Tongue (tissue), 2 donors: ENCODE results near the gene ERO1A. TPM values are rescaled to one million over a fixed set of nuclear protein-coding genes. Genes with fewer than 3 reads are reported as not detected.

Experiments used
- DNase-seq: peaks from one replicate; pipeline ENCODE4 v3.0.0-alpha.2; 2015
- total RNA-seq: library from RNA; depleted of rRNA; stranded (reverse); fragments of >200 nt; gene quantifications from one replicate; pipeline ENCODE4 v1.2.3, GENCODE V29; 2014

Gene ERO1A
- total RNA-seq, 1 donor from 2014 or later = 47.9 TPM

GRCh38 chr14:52700701-52701172 is 5.4 kb upstream of the ERO1A start:
- DNase-seq = no peak

DNA sequence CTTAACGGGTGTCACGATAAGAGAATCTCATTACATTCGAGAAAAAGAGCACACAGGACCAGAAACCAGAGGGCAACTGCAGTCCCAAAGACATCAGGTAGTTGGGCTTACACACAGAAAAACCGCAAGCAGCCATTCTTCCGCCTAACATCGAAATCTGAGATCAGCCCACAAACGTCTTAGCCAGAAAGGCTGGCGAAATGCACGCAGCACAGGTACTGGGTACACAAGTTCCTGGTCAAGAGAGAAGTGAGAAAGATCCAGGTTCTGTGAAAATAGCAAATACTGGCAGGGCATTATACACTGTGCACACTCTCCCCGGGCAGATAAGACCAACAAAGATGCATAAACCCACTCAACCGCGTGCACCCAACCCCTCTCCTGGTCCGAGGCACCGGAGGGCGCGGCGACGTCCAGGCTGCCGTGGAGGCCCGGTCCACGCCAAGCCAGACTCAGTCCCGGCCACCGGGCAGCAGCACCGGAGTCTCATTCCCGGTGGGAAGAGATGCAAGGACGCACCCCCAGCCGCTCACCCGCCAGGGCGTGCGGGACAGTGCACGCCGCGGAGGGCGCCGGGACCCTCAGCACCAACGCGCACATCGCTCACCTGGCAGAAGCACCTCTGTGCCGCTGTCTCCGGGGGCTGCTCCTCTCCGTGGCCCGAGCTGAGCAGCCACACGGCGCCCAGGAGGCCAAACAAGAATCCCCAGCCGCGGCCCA is 437 bp downstream of the ERO1A start:
- DNase-seq = peak; percentile 43

- no peak for DNase-seq
These were observed 1.8 kb downstream of the ERO1A start for GRCh38 chr14:52693532-52693931.

DNA sequence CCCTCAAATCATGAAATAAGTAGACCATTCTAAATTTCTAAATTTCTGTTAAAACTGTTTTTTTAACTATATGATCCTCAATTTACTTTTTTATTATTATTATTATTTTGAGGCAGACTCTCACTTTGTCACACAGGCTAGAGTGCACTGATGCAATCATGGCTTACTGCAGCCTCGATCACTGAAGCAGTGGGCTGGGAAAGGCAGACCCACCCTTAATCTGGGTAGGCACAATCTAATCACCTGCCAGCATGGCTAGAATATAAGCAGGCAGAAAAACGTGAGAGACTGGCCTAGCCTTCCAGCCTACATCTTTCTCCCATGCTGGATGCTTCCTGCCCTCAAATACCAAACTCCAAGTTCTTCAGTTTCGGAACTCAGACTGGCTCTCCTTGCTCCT is 2.3 kb downstream of the ERO1A start:
- DNase-seq = no peak

GRCh38 chr14:52692248-52692962 is 3.0 kb downstream of the ERO1A start:
- no peak for DNase-seq

GRCh38 chr14:52690983-52691760 is 4.2 kb downstream of the ERO1A start:
- DNase-seq = no peak

DNA sequence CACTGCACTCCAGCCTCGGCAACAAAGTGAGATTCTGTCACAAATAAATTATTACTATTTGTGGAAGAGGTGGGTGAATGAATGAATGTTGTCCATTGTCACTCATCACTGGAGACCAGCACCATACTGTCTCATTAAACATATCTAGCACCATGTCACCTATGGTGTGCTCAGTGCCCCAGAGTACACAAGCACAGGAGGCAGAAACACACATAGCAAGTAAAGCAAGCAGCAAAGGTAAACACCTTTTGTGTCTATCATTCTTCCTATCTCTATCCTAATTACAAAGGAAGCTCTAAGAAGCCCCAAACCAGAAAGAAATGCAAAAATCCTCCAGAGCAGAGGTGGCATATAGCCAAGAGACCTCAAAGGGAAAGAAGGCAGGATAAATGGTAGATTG is 9.2 kb downstream of the ERO1A start:
- DNase-seq = no peak

DNA sequence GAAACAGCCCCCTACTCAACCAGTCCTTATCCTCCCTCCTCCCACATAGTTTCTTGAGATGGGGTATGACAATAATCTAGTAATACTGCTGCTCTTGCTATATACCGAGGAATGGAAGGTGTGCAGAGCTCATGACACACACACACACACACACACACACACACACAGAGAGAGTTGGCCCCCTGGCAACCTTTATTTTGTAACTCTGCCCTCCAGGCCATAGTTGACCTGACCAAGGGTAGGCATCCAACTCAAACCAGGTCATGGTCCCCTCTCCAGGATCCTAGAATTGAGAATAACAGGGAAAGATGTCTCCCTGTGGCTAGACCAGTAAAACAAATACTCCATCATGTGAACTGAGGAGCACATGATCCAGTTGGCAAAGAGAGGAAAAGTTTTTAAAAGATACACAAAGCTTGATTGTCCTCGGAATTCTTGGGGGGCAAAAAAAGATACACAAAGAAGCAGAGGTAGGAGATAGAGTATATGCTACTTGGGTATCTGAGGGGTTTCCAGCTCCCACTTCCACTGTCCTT is 11.3 kb downstream of the ERO1A start:
- no peak for DNase-seq

DNA sequence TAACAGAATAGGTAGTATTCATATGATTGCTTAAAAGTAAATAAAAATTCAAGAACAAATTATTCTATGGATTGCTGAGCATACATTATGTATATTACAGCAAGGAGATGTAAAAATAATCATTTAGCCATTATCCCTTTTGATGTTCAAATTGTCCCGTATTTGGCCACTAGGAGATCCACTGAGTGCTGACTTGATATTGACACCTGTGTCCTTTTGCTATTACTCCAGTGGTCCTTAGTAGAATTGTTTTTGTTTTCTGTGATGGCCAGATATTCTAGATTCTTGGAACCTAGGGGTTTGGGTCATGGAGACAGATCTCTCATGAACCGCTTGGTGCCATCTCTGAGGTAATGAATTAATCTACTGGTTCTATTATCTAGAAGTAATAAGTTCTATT is 16.8 kb downstream of the ERO1A start:
- DNase-seq = no peak

DNA sequence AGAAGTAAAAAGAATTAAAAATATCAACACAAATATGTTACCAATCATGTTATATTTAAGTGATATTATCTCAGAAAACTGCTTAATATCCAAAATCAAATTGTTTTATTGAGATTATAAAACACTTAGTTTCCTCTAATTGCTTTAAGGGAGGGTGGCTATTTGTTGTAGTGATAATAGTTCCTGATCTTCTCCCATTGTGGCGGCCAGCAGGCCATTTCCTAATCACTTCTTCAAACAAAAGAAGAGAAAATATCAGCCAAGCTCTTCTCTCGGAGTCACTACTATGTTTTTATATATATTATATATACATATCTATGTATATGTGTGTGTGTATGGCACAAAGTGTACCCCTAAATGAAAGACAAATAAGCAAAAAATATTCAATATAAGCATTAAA is 31.5 kb downstream of the ERO1A start:
- no peak for DNase-seq

DNA sequence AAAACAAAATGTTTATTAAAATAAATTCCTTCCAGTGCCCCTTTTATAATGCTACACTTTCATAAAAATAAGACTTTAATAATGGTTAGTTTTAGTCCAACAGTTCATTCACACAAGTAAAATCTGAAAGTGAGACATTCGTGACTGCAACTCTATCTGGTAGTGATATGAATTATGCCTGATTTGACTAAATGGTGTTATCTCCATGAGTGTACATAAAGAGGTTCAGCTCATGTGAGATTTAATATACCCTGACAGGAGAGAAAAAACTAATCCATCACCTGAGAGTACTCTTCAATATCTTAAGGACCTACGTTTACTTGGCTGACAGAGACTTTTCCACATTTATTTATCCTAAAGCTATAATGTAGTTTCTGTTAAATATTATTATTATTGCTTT is 34.0 kb downstream of the ERO1A start:
- DNase-seq = no peak

DNA sequence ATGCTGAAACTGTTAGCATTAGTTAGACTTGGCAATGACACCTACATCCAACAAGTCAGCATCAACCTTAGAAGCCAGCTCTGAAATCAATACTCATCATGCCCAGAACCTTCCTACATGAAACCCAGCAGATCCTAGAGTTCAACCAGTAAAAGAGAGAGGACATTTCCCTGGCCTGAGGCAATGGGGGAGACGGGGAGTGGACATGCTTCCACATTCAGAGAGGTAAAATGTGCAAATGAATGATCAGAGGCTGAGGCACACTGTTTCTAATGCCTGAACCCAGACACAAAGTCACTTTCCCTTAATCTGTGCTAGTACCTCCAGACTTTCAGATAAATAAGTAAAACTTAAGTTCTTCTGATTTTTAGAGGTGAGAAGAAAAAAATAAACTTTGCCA is 34.5 kb downstream of the ERO1A start:
- no peak for DNase-seq

DNA sequence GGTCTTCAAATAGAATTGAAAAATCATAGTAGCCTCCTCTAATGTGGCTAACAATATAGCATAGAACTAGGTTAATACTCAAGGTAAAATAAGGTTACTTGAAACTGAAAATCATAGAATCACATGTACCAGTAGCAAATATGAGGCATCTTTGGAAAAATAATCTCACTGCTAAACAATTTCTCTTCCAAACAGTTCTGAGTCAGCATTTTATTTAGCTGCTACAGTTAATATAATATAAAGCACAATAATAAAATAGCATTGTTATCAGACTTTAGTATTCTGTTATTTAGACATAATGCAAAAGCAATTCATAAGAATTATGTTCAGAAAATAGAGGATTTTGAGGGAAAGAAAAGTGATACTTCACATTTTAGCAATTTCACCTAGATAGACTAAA is 35.0 kb downstream of the ERO1A start:
- DNase-seq = no peak

GRCh38 chr14:52656905-52657304 is 38.5 kb downstream of the ERO1A start:
- DNase-seq = no peak

DNA sequence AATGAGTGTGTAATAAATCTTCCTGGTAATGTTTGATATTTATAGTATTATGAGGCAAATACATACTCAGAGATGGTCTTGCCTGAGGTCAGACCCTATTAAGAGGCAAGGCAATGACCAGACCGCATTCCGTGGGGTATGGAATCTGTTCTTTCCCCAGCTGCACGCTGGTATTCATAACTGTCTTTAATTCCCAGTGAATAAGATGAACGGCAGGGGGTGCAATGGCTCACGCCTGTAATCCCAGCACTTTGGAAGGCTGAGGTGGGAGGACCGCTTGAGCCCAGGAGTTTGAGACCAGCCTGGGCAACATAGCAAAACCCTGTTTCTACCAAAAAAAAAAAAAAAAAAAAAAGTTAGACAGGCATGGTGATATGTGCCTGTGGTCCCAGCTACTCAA is 44.6 kb downstream of the ERO1A start:
- no peak for DNase-seq

- no peak for DNase-seq
These were observed 45.8 kb downstream of the ERO1A start for GRCh38 chr14:52649511-52649910.

DNA sequence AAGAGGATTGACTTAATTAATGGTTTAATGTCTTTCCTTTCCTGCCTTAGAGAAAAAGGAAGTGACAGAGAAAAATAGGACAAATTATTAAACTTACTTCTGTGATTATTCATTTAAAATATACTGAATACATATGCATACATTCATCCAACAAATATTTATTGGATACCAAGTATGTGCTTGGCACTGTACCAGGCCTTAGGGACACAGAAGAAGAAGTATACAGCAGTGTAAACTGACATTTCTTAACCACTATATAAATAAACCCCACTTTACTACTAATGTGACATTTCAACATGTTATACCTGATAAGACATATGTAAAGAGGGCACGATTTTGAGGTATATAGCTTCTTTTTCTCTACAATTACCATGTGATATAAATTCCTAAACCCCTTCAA is 53.6 kb downstream of the ERO1A start:
- no peak for DNase-seq

DNA sequence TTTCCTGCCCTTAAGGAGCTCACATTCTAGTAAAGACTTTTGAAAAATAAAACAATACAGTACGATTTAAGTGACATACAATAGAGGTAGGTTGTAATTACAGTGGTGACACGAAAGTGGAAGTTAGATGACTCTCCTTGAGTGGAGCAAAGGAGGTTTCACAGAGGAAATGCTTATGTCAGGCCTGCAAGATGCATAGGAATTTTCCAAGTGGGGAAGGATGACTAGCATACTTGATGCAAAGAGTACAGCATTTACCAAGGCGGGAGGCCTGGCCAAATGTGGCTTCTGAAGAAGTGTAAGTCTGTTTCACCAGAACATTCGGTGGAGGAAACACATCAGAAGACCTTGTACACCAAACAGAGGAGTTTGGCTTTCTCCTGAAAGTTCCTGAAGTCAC is 55.2 kb downstream of the ERO1A start:
- no peak for DNase-seq

DNA sequence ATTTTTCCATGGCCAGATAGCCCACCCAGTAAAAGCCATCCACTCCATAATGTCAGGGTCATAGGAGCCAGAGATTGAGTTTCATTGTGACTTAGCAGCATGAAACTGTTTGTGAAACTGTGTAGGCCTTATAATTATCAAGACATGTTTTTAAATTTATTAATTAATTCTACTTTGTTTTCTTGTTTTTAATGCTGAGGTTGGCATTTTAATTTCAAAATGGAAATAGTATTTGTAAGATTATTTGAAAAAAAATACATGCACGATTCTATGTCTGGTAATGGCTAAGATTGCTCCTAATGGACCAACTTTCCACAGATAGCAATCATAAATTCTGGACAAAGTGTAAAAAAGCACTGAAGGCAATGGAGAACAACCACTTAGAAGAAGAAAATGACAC is 75.7 kb downstream of the ERO1A start:
- no peak for DNase-seq

- no peak for DNase-seq
These were observed 76.8 kb downstream of the ERO1A start for GRCh38 chr14:52618602-52619001.

- DNase-seq = no peak
These were observed 85.2 kb downstream of the ERO1A start for GRCh38 chr14:52610187-52610586.

GRCh38 chr14:52609445-52610044 is 85.8 kb downstream of the ERO1A start:
- no peak for DNase-seq

DNA sequence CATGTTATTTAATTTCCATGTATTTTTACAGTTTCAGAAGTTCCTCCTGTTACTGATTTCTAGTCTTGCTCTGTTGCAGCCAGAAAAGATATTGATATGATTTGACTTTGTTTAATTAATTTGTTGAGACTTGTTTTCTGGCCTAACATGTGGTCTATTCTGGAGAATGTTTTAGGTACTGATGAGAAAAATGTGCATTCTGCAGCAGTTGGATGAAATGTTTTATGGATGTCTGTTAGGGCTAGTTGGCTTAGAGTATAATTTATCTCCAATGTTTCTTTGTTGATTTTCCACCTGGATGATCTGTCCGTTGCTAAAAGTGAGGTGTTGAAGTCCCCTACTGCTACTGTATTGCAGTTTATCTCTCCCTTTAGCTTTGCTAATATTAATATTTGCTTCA is 88.3 kb downstream of the ERO1A start:
- DNase-seq = no peak
